H1 (cell line): ENCODE measurements around the gene CDC42EP4. TPM values are rescaled to one million over a fixed set of nuclear protein-coding genes. Genes with fewer than 3 reads are reported as not detected.

Experiments
- CTCF ChIA-PET: fragments of 300-600 bp; sonication (Branson Sonifier 250); formaldehyde crosslinking; loops from one replicate; lab custom pipeline; 2021; ENCODE audit not compliant: partially characterized antibody; lab: Charles Lee
- POLR2A ChIA-PET: fragments of 300-600 bp; sonication (Branson Sonifier 250); formaldehyde crosslinking; loops from one replicate; lab custom pipeline; 2021; ENCODE audit warnings: inconsistent platforms; ENCODE audit not compliant: partially characterized antibody; lab: Charles Lee
- DNase-seq, 2 experiments: peaks; one replicate each; pipeline versions ENCODE4 v3.0.0 to v3.0.0-alpha.2; 2010 to 2022; ENCODE audit warnings: low spot score in 2 of 2, low read depth in 1 of 2, mixed read lengths in 1 of 2
- FAIRE-seq: peaks from 2 replicates; lab custom pipeline; 2011; peaks lifted over from hg19 to GRCh38; lab: Jason Lieb, UNC
- H2AFZ ChIP-seq: 2 replicates; pipeline ENCODE4 v1.8.1; 2012; ENCODE audit warnings: low read length, inconsistent platforms
- H2AK5ac ChIP-seq: 2 replicates; pipeline ENCODE4 v1.6.1; 2013; ENCODE audit warnings: low read depth, low read length
- H2BK120ac ChIP-seq: replicated peaks from 2 replicates; pipeline ENCODE3; 2013; ENCODE audit warnings: low read depth, low read length, inconsistent platforms
- H2BK12ac ChIP-seq: 2 replicates; pipeline ENCODE4 v1.6.1; 2013; ENCODE audit warnings: low read depth, low read length
- H2BK15ac ChIP-seq: 2 replicates; pipeline ENCODE4 v1.6.1; 2013; ENCODE audit warnings: low read length
- H2BK20ac ChIP-seq: 2 replicates; pipeline ENCODE4 v1.6.1; 2013; ENCODE audit warnings: low read length
- H2BK5ac ChIP-seq: 2 replicates; pipeline ENCODE4 v1.6.1; 2013; ENCODE audit warnings: low read depth, low read length
- H3K14ac ChIP-seq: 2 replicates; pipeline ENCODE4 v1.6.1; 2013; ENCODE audit warnings: inconsistent platforms; ENCODE audit not compliant: insufficient read length
- H3K18ac ChIP-seq: 2 replicates; pipeline ENCODE4 v1.6.1; 2013; ENCODE audit warnings: low read length; ENCODE audit errors: extremely low read depth
- H3K23ac ChIP-seq: 2 replicates; pipeline ENCODE4 v1.6.1; 2013; ENCODE audit warnings: inconsistent platforms; ENCODE audit not compliant: insufficient read length
- H3K23me2 ChIP-seq: 2 replicates; pipeline ENCODE4 v1.6.1; 2013; ENCODE audit warnings: low read depth, low read length
- H3K27ac ChIP-seq: 2 replicates; pipeline ENCODE4 v1.6.1; 2011; ENCODE audit warnings: low read depth, low read length, inconsistent platforms
- H3K27me3 ChIP-seq, 4 experiments: replicated peaks in 1 of 4; 1 replicate in 1 of 4; 2 replicates in 3 of 4; pipeline versions ENCODE4 v1.6.1 to v1.8.1; 2011 to 2013; ENCODE audit warnings: low read length in 3 of 4, mild to moderate bottlenecking in 3 of 4, inconsistent platforms in 2 of 4, mixed read lengths in 2 of 4, moderate library complexity in 1 of 4; ENCODE audit not compliant: control insufficient read depth in 3 of 4, insufficient read depth in 3 of 4; ENCODE audit errors: extremely low read depth in 1 of 4
- H3K36me3 ChIP-seq, 4 experiments: 2 replicates each; pipeline versions ENCODE4 v1.6.1 to v1.8.1; 2011 to 2013; ENCODE audit warnings: mild to moderate bottlenecking in 4 of 4, low read length in 3 of 4, moderate library complexity in 2 of 4, control low read depth in 1 of 4, inconsistent platforms in 1 of 4; ENCODE audit not compliant: insufficient read depth in 4 of 4, control insufficient read depth in 2 of 4
- H3K4ac ChIP-seq: replicated peaks from 2 replicates; pipeline ENCODE3; 2013; ENCODE audit warnings: low read length, low read depth, mixed read lengths, inconsistent platforms; ENCODE audit not compliant: insufficient read length
- H3K4me1 ChIP-seq, 4 experiments: replicated peaks in 1 of 4; 1 replicate in 1 of 4; 2 replicates in 3 of 4; pipeline versions ENCODE4 v1.6.1 to v1.8.1; 2011 to 2013; ENCODE audit warnings: low read length in 3 of 4, inconsistent platforms in 2 of 4, mixed read lengths in 1 of 4; ENCODE audit not compliant: insufficient read depth in 4 of 4, control insufficient read depth in 3 of 4
- H3K4me2 ChIP-seq, 2 experiments: 2 replicates each; pipeline versions ENCODE4 v1.6.1 to v1.8.1; 2011 to 2013; ENCODE audit warnings: low read depth in 2 of 2, low read length in 2 of 2, control low read depth in 1 of 2, inconsistent platforms in 1 of 2, mild to moderate bottlenecking in 1 of 2; ENCODE audit not compliant: insufficient read depth in 1 of 2
- H3K4me3 ChIP-seq, 4 experiments: fragments of 200-600, 300-600 bp in 1 of 4; sonication (generic), shearing (Covaris generic), sonication (Bioruptor Twin) in 1 of 4; 2 replicates each; pipeline versions ENCODE4 v1.5.1 to v1.8.1; 2011 to 2016; ENCODE audit warnings: low read length in 4 of 4, low read depth in 3 of 4, control low read depth in 2 of 4, inconsistent platforms in 2 of 4, mild to moderate bottlenecking in 2 of 4, mixed read lengths in 1 of 4, moderate library complexity in 1 of 4; ENCODE audit not compliant: insufficient read depth in 2 of 4; ENCODE audit errors: extremely low read depth in 1 of 4
- H3K56ac ChIP-seq: replicated peaks from 2 replicates; pipeline ENCODE3; 2013; ENCODE audit warnings: low read depth, mild to moderate bottlenecking, mixed read lengths, low read length, inconsistent platforms; ENCODE audit not compliant: insufficient read length
- H3K79me1 ChIP-seq: 2 replicates; pipeline ENCODE4 v1.6.1; 2013; ENCODE audit warnings: low read depth, low read length, control low read depth
- H3K79me2 ChIP-seq, 2 experiments: 2 replicates each; pipeline versions ENCODE4 v1.6.1 to v1.8.1; 2012 to 2013; ENCODE audit warnings: low read length in 2 of 2, mild to moderate bottlenecking in 2 of 2, inconsistent platforms in 1 of 2; ENCODE audit not compliant: insufficient read depth in 2 of 2, control insufficient read depth in 1 of 2
- H3K9ac ChIP-seq, 4 experiments: replicated peaks in 1 of 4; 1 replicate in 1 of 4; 2 replicates in 3 of 4; pipeline versions ENCODE4 v1.6.1 to v1.8.1; 2011 to 2013; ENCODE audit warnings: low read depth in 3 of 4, low read length in 3 of 4, control low read depth in 2 of 4, mild to moderate bottlenecking in 2 of 4, moderate library complexity in 2 of 4, inconsistent platforms in 1 of 4; ENCODE audit errors: extremely low read depth in 1 of 4
- H3K9me3 ChIP-seq, 2 experiments: 2 replicates each; pipeline versions ENCODE4 v1.6.1 to v1.8.1; 2012 to 2013; ENCODE audit warnings: mild to moderate bottlenecking in 2 of 2, moderate library complexity in 2 of 2, control low read depth in 1 of 2, inconsistent platforms in 1 of 2, low read depth in 1 of 2, low read length in 1 of 2, mixed read lengths in 1 of 2; ENCODE audit not compliant: insufficient read depth in 2 of 2
- H4K20me1 ChIP-seq, 2 experiments: replicated peaks in 1 of 2; 2 replicates each; pipeline versions ENCODE3 to v1.8.1; 2011 to 2013; ENCODE audit warnings: inconsistent platforms in 2 of 2, low read length in 2 of 2, mild to moderate bottlenecking in 1 of 2; ENCODE audit not compliant: insufficient read depth in 2 of 2, control insufficient read depth in 1 of 2
- H4K5ac ChIP-seq: 2 replicates; pipeline ENCODE4 v1.6.1; 2013; ENCODE audit warnings: low read length, low read depth, mixed read lengths, inconsistent platforms; ENCODE audit not compliant: insufficient read length
- H4K8ac ChIP-seq: 2 replicates; pipeline ENCODE4 v1.8.0; 2013; ENCODE audit warnings: mild to moderate bottlenecking, moderate library complexity, low read length, inconsistent platforms; ENCODE audit not compliant: insufficient read depth; ENCODE audit errors: extremely low read depth
- H4K91ac ChIP-seq: replicated peaks from 2 replicates; pipeline ENCODE3; 2013; ENCODE audit warnings: low read length, mixed read lengths, inconsistent platforms; ENCODE audit not compliant: insufficient read length
- SP1 ChIP-seq: IDR thresholded peaks from 2 replicates; pipeline ENCODE4 v1.6.1; 2011; ENCODE audit warnings: low read depth, low read length
- WGBS, 2 experiments: shearing (Covaris generic) in 1 of 2; methylation state at CpG; one replicate each; pipeline versions ENCODE4 v1.1.6 to v1.1.7; 2013 to 2015; ENCODE audit warnings: low lambda C conversion rate in 2 of 2, mixed read lengths in 2 of 2, inconsistent platforms in 1 of 2, low coverage in 1 of 2, missing lambda C conversion rate in 1 of 2; ENCODE audit not compliant: insufficient replicate concordance in 2 of 2, insufficient coverage in 1 of 2, insufficient read length in 1 of 2; ENCODE audit errors: extremely low coverage in 1 of 2, missing lambda C conversion rate in 1 of 2; 5-methylcytosine and 5-hydroxymethylcytosine counted together
- polyA plus RNA-seq, 7 experiments: library from polyadenylated mRNA; depleted of rRNA in 3 of 7; stranded (reverse) in 5 of 7; unstranded in 2 of 7; fragments of >200 nt in 5 of 7; fragments of 200-250 nt in 2 of 7; gene quantifications; 1 replicate in 5 of 7; 2 replicates in 1 of 7; 4 replicates in 1 of 7; pipeline versions ENCODE4 v1.2.1 to v1.2.3, GENCODE V29; 2011 to 2013; ENCODE audit warnings: missing spikeins in 2 of 7, mixed read lengths in 2 of 7
- total RNA-seq: library from RNA; stranded (reverse); fragmentation: NEBNext Ultra II Directional; extraction: Animal tissue kit (Norgen Biotek cat#: 25700); gene quantifications from 2 replicates; pipeline ENCODE4 v1.2.1, GENCODE V29; 2021
- TF ChIP-seq, protein P1 (sequence below): IDR thresholded peaks from 2 replicates; pipeline ENCODE4 v1.6.1; 2011; ENCODE audit warnings: low read length, improper control_type of control experiment

The CDC42EP4 gene
- total and polyA plus RNA-seq, 2 of the 8 experiments (the other 6 are each of a cell fraction or from before 2014, with no cell fraction given) = 8.8 to 12.6 TPM

DNA sequence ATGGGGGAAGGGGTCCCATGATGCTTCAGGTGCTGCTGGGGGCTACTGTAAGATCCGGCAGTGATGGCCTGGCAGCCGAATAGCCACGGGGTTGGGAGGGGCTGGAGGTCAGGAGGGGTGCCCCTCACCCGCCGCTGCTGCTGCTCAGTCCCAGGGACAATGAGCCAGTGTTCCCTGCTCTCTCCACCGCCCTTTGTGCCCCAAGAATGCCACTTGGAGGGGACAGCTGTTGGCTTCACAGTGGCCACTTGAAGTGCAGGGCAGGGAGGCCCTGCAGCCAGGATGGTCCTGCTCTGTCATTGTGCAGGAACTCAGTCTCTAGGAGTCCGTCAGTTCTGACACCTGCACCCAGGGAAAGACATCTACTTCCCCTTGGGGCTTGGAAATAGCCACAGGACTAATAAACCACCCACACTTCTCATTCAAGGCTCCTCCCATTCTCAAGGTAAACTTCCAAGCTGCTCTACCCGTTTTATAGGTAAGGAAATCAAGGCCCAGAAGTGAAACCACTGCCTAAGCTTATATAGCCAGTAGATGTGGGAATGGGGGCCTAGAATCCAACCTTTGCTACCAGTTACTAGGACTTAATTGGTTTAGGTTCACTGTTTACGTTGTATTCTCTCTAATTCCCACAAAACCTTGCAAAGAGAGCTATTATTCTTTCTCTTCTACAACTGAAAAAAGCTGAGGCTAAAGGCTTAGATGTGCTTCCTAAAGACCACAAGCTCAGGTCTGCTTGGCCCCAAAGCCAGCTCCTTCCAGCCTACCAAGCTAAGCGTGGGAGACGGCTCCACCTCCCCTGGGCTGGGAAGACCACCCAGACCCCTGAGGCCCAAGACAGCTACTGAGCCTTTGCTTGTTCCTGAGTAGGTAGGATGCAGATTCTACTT is 43.9 kb downstream of the CDC42EP4 start:
- Histone ChIP-seq H3K4me2 (no peak overlapping the region), H3K56ac (no peak overlapping the region), H3K79me2 (no peaks in the 10 kb centered on the region), H3K9me3 (peaks cover 0 to 3% of the 10 kb centered on the region in 2 experiments; a peak in 1 of 4 replicates), H3K23ac (no peak overlapping the region), H2BK120ac (no peak overlapping the region), H2AK5ac (no peak overlapping the region), H3K27ac (no peak overlapping the region), H2BK20ac (no peak overlapping the region), H4K91ac (no peak overlapping the region), H2BK15ac (no peak overlapping the region), H3K27me3 (peaks cover 0 to 7% (median 3%) of the 10 kb centered on the region in 4 experiments; a peak in 3 of 7 replicates), H3K4me3 (no peak overlapping the region), H3K36me3 (no peaks in the 10 kb centered on the region), H3K4ac (no peak overlapping the region), H4K5ac (no peak overlapping the region), H4K20me1 (no peaks in the 10 kb centered on the region), H2BK12ac (no peak overlapping the region), H2AFZ (no peak overlapping the region), H3K23me2 (peaks cover 5% of the 10 kb centered on the region; the same call in 1 of the 2 replicates), H3K9ac (no peak overlapping the region), H3K79me1 (no peaks in the 10 kb centered on the region), H2BK5ac (no peak overlapping the region), H3K18ac (no peak overlapping the region), H4K8ac (no peak overlapping the region; the same call in 1 of the 2 replicates), H3K4me1 (peaks cover 0 to 5% (median 3%) of the 10 kb centered on the region in 4 experiments; a peak in 5 of 7 replicates), H3K14ac (no peak overlapping the region)
- FAIRE-seq (no peak), DNase-seq (no peak)
- WGBS, 2 experiments = 84% methylated on average over 11 of the region's 11 CpGs; no CpG with 5 or more reads in 1 of the 2 experiments
- ChIA-PET POLR2A (interaction anchor here (0.7 to 1.5 kb wide), 4 partner anchors 10 to 94 kb away, joined by 3 to 5 read pairs (median 3); no protein-coding TSS in a partner anchor), CTCF (interaction anchor here (1.1 to 6.5 kb wide), 7 partner anchors 10 to 103 kb away, joined by 3 to 35 read pairs (median 5); no protein-coding TSS in a partner anchor)
- TF ChIP-seq, protein P1, sequence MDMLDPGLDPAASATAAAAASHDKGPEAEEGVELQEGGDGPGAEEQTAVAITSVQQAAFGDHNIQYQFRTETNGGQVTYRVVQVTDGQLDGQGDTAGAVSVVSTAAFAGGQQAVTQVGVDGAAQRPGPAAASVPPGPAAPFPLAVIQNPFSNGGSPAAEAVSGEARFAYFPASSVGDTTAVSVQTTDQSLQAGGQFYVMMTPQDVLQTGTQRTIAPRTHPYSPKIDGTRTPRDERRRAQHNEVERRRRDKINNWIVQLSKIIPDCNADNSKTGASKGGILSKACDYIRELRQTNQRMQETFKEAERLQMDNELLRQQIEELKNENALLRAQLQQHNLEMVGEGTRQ = no peak
- TF ChIP-seq SP1 = no peak
